ENCODE measurements around the gene APEH.

- no peak for TF ChIP-seq EED (IDR thresholded peaks at IDR 0.05; ENCODE audit: low read depth)
- no peak for TF ChIP-seq CTCF (IDR thresholded peaks at IDR 0.05 in 2 of 3, conservative IDR thresholded peaks at IDR 0.05 in 1 of 3; ENCODE audit: control insufficient read depth in 2 of 3, extremely low read depth in 1 of 3, insufficient read depth in 1 of 3, low read depth in 3 of 3, low read length in 3 of 3)
- no peak for TF ChIP-seq CEBPB (IDR thresholded peaks at IDR 0.05; ENCODE audit: borderline replicate concordance in 1 of 2, low read depth in 2 of 2, low read length in 2 of 2)
- TF ChIP-seq NR2F1 (conservative IDR thresholded peaks at IDR 0.05) = no peak
These were observed 37.3 kb downstream of the APEH start for GRCh38 chr3:49711489-49711888.

All from GM12878 (cell line).